Astrocyte (in vitro differentiated cells and primary cell): ENCODE data around the gene ASB6. TPM values are rescaled to one million over a fixed set of nuclear protein-coding genes. Genes with fewer than 3 reads are reported as not detected.

Source experiments
- DNase-seq: peaks from one replicate; pipeline ENCODE4 v3.0.0-alpha.2; 2010; ENCODE audit warnings: low read depth
- FAIRE-seq: peaks from 2 replicates; lab custom pipeline; 2011; peaks lifted over from hg19 to GRCh38; lab: Jason Lieb, UNC
- H2AFZ ChIP-seq: 2 replicates; pipeline ENCODE4 v1.6.0; 2012; ENCODE audit warnings: low read depth, low read length, inconsistent platforms
- H3K27ac ChIP-seq: 2 replicates; pipeline ENCODE4 v1.5.1; 2011; ENCODE audit warnings: low read depth, low read length, inconsistent platforms
- H3K27me3 ChIP-seq: 2 replicates; pipeline ENCODE4 v1.6.0; 2011; ENCODE audit warnings: low read length, inconsistent platforms; ENCODE audit not compliant: insufficient read depth
- H3K36me3 ChIP-seq: 2 replicates; pipeline ENCODE4 v1.5.1; 2011; ENCODE audit warnings: low read length, inconsistent platforms; ENCODE audit not compliant: insufficient read depth
- H3K4me1 ChIP-seq: 2 replicates; pipeline ENCODE4 v1.5.1; 2011; ENCODE audit warnings: low read length, inconsistent platforms; ENCODE audit not compliant: insufficient read depth
- H3K4me2 ChIP-seq: 2 replicates; pipeline ENCODE4 v1.6.0; 2012; ENCODE audit warnings: low read length, inconsistent platforms
- H3K4me3 ChIP-seq: 2 replicates; pipeline ENCODE4 v1.5.1; 2011; ENCODE audit warnings: low read depth, mild to moderate bottlenecking, low read length, inconsistent platforms; ENCODE audit not compliant: insufficient read depth
- H3K79me2 ChIP-seq: 2 replicates; pipeline ENCODE4 v1.6.0; 2012; ENCODE audit warnings: mild to moderate bottlenecking, low read length, inconsistent platforms; ENCODE audit not compliant: insufficient read depth
- H3K9ac ChIP-seq: 2 replicates; pipeline ENCODE4 v1.6.0; 2012; ENCODE audit warnings: mild to moderate bottlenecking, low read length, inconsistent platforms
- H3K9me3 ChIP-seq: 2 replicates; pipeline ENCODE4 v1.5.1; 2012; ENCODE audit warnings: low read depth, mild to moderate bottlenecking, low read length, inconsistent platforms; ENCODE audit not compliant: insufficient read depth
- H4K20me1 ChIP-seq: 2 replicates; pipeline ENCODE4 v1.6.0; 2012; ENCODE audit warnings: low read length, inconsistent platforms; ENCODE audit not compliant: insufficient read depth
- H3K27ac Mint-ChIP-seq: one replicate; pipeline ENCODE4 v1.8.0; 2021; ENCODE audit warnings: mild to moderate bottlenecking, mixed read lengths; ENCODE audit not compliant: unreplicated experiment
- H3K27me3 Mint-ChIP-seq: one replicate; pipeline ENCODE4 v1.8.0; 2021; ENCODE audit warnings: low read depth, mixed read lengths; ENCODE audit not compliant: unreplicated experiment
- H3K36me3 Mint-ChIP-seq: one replicate; pipeline ENCODE4 v1.8.0; 2021; ENCODE audit warnings: low read depth, mixed read lengths; ENCODE audit not compliant: unreplicated experiment
- H3K4me1 Mint-ChIP-seq: one replicate; pipeline ENCODE4 v1.8.0; 2021; ENCODE audit warnings: low read depth, mixed read lengths; ENCODE audit not compliant: unreplicated experiment
- H3K4me3 Mint-ChIP-seq: one replicate; pipeline ENCODE4 v1.8.0; 2021; ENCODE audit warnings: mild to moderate bottlenecking, moderate library complexity, mixed read lengths; ENCODE audit not compliant: unreplicated experiment
- H3K9me3 Mint-ChIP-seq: one replicate; pipeline ENCODE4 v1.8.0; 2021; ENCODE audit warnings: mild to moderate bottlenecking, mixed read lengths; ENCODE audit not compliant: unreplicated experiment
- CTCF ChIP-seq: IDR thresholded peaks from 2 replicates; pipeline ENCODE4 v1.5.1; 2011; ENCODE audit warnings: low read depth, mild to moderate bottlenecking, inconsistent platforms, low read length, moderate library complexity; ENCODE audit not compliant: insufficient read depth
- EZH2 ChIP-seq: IDR thresholded peaks from 2 replicates; pipeline ENCODE4 v1.6.1; 2012; ENCODE audit warnings: mild to moderate bottlenecking, low read length, inconsistent platforms; ENCODE audit not compliant: insufficient read depth
- total RNA-seq: library from RNA; stranded (reverse); gene quantifications from 2 replicates; pipeline ENCODE4 v1.2.1, GENCODE V29; 2021

ASB6 gene
- total RNA-seq, 1 donor from 2014 or later: 24.3 TPM

DNA sequence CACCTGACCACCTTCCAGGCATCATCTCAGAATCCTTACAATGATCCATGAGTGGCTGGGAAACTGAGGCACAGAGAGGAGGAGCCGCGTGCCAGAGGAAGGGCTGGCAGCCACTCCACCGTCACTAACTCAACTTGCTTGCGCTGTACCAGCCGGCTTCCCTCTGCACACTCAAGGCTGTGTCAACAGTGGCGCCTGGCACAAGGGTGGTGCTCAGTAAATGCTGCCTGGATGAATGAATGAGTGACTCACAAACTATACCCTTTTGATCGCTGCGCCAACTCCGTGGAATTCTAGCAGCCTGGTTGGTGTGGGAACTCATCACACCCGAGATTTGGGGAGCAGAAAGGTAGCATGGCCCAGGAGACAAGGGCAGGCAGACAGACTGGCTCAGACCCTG lies 45.4 kb upstream of the ASB6 start:
- Mint-ChIP-seq H3K4me1 (no peaks in the 10 kb centered on the region), H3K9me3 (peaks cover 1% of the 10 kb centered on the region), H3K36me3 (no peaks in the 10 kb centered on the region), H3K27me3 (peaks cover 33% of the 10 kb centered on the region), H3K4me3 (no peak overlapping the region), H3K27ac (no peak overlapping the region)
- Histone ChIP-seq H2AFZ (no peak overlapping the region), H3K4me3 (no peak overlapping the region), H3K4me1 (peaks cover 4% of the 10 kb centered on the region), H3K36me3 (no peaks in the 10 kb centered on the region), H3K79me2 (no peaks in the 10 kb centered on the region), H4K20me1 (no peaks in the 10 kb centered on the region), H3K9me3 (no peaks in the 10 kb centered on the region), H3K4me2 (no peak overlapping the region), H3K27ac (no peak overlapping the region), H3K27me3 (peaks cover 5% of the 10 kb centered on the region), H3K9ac (no peak overlapping the region)
- TF ChIP-seq CTCF: no peak
- TF ChIP-seq EZH2: no peak
- no peak for DNase-seq
- FAIRE-seq: no peak

- Histone ChIP-seq H3K79me2 (no peaks in the 10 kb centered on the region), H3K4me2 (no peak overlapping the region), H3K4me1 (peaks cover 4% of the 10 kb centered on the region), H3K36me3 (no peaks in the 10 kb centered on the region), H3K27me3 (peaks cover 5% of the 10 kb centered on the region), H3K9me3 (no peaks in the 10 kb centered on the region), H2AFZ (no peak overlapping the region), H4K20me1 (no peaks in the 10 kb centered on the region), H3K4me3 (no peak overlapping the region), H3K27ac (no peak overlapping the region), H3K9ac (no peak overlapping the region)
- Mint-ChIP-seq H3K27me3 (peaks cover 38% of the 10 kb centered on the region), H3K4me1 (no peaks in the 10 kb centered on the region), H3K36me3 (no peaks in the 10 kb centered on the region), H3K4me3 (no peak overlapping the region), H3K27ac (no peak overlapping the region), H3K9me3 (no peaks in the 10 kb centered on the region)
- DNase-seq: no peak
- FAIRE-seq: no peak
- TF ChIP-seq CTCF (no peak), EZH2 (no peak)
These were observed 44.8 kb upstream of the ASB6 start for GRCh38 chr9:129686736-129687135.

DNA sequence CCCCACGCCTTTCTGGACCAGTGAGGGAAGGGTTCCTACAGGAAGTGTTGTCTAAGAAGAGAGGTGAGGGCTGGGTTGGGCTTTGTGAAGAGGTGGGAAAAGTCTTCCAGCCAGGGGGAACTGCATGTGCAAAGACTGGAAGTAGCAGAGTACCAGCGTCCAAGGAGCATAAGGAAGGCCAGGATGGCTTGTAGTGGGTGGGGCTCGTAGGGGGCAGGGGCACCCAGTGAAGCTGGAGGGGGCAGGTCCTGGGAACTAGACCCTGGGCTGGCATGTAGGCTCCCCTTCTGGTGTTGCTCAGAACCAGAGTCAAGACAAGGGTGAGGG lies 43.9 kb upstream of the ASB6 start:
- Histone ChIP-seq H3K4me2 (peak overlapping the region; percentile 30), H3K36me3 (no peaks in the 10 kb centered on the region), H3K9ac (no peak overlapping the region), H2AFZ (no peak overlapping the region), H3K4me3 (no peak overlapping the region), H3K4me1 (peaks cover 4% of the 10 kb centered on the region), H3K79me2 (no peaks in the 10 kb centered on the region), H4K20me1 (no peaks in the 10 kb centered on the region), H3K27ac (no peak overlapping the region), H3K27me3 (peaks cover 6% of the 10 kb centered on the region), H3K9me3 (no peaks in the 10 kb centered on the region)
- Mint-ChIP-seq H3K9me3 (no peaks in the 10 kb centered on the region), H3K27me3 (peaks cover 42% of the 10 kb centered on the region), H3K4me3 (no peak overlapping the region), H3K36me3 (no peaks in the 10 kb centered on the region), H3K4me1 (no peaks in the 10 kb centered on the region), H3K27ac (no peak overlapping the region)
- DNase-seq: no peak
- TF ChIP-seq CTCF: no peak
- TF ChIP-seq EZH2: no peak
- FAIRE-seq: no peak
